Hepatocyte (in vitro differentiated cells): ENCODE results near the gene CFTR.

Source experiments
- EZH2 ChIP-seq: fragments of 200-600 bp; sonication (generic); IDR thresholded peaks from 2 replicates; pipeline ENCODE4 v1.6.1; 2016; ENCODE audit warnings: antibody characterized with exemption, mild to moderate bottlenecking, borderline replicate concordance
- EZH2phosphoT487 ChIP-seq: fragments of 200-600 bp; sonication (generic); IDR thresholded peaks from one replicate; pipeline ENCODE4 v1.6.1; 2018; ENCODE audit warnings: antibody characterized with exemption, mild to moderate bottlenecking, low read depth, moderate library complexity; ENCODE audit not compliant: unreplicated experiment, severe bottlenecking
- TF ChIP-seq, protein P1 (sequence below): fragments of 200-600 bp; sonication (generic); IDR thresholded peaks from 2 replicates; pipeline ENCODE4 v1.5.1; 2016; ENCODE audit warnings: antibody characterized with exemption, mild to moderate bottlenecking; ENCODE audit not compliant: poor library complexity

DNA sequence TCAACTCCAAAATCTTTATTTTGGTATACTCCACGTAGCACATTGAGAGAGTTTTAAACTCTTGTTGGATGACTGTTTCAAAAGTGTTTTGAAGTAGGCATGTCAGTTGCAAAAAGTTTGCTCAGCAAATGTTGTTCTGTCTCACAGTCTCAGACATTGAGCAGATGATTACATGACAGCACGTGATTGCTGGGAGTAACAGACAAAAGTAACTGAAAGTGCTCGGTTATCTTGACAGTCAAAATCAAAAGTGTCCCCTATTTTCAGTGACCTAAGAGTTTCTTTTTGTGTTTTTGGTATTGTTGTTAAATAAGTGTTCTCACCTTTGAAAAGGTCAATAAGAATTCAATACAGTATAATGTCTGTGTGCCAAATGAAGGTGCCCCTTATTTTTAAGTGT, 84.3 kb downstream of the CFTR start:
- TF ChIP-seq, protein P1, sequence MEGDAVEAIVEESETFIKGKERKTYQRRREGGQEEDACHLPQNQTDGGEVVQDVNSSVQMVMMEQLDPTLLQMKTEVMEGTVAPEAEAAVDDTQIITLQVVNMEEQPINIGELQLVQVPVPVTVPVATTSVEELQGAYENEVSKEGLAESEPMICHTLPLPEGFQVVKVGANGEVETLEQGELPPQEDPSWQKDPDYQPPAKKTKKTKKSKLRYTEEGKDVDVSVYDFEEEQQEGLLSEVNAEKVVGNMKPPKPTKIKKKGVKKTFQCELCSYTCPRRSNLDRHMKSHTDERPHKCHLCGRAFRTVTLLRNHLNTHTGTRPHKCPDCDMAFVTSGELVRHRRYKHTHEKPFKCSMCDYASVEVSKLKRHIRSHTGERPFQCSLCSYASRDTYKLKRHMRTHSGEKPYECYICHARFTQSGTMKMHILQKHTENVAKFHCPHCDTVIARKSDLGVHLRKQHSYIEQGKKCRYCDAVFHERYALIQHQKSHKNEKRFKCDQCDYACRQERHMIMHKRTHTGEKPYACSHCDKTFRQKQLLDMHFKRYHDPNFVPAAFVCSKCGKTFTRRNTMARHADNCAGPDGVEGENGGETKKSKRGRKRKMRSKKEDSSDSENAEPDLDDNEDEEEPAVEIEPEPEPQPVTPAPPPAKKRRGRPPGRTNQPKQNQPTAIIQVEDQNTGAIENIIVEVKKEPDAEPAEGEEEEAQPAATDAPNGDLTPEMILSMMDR, result no peak
- TF ChIP-seq EZH2 (no peak), EZH2phosphoT487 (no peak)
